Measurements from ENCODE around the gene CCDC88C. TPM values are rescaled to one million over a fixed set of nuclear protein-coding genes. Genes with fewer than 3 reads are reported as not detected.

CCDC88C gene
- polyA plus RNA-seq, 4 donors = 32.6 to 36.2 (median 34.0) TPM

DNA sequence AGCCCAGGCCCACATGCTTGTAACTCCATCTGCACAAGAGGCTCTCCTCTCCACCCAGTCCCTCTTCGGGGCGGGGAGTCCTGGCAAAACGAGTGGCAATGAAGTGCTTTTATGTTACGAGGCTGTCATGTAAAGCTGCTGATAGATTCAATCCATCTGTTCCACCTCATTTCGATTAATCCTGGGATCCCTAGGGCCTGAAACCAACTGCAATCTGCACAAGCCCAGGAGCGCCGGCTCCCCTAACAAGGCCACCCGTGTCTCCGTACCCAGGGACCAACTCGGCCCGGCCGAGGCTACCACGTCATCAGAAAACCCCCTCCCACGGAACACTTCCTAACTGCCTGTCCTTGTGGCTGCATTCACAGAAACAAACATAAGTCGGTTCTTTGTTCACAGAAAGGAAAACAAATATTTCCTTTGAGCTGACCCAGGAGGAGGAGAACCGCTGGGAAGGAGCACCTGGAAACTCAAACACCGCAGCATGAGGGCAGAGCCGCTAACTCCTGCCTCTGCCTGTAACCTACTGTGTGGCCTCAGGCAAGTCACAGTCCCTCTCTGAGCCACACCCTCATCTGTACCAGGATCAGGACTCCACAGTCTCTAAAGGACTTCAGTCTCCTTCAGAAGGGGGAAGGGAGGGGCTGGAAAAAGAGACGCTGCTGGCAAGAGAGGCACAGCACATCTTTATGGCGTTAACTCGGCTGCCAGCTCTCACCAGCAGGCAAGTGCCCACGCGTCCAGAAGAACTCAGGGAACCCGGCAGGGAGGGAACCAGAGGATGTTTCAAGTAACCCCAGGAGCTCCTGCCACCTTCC, 47.8 kb downstream of the CCDC88C start:
- DNase-seq (ENCODE audit: low read depth in 4 of 4, low spot score in 3 of 4) = no peak

DNA sequence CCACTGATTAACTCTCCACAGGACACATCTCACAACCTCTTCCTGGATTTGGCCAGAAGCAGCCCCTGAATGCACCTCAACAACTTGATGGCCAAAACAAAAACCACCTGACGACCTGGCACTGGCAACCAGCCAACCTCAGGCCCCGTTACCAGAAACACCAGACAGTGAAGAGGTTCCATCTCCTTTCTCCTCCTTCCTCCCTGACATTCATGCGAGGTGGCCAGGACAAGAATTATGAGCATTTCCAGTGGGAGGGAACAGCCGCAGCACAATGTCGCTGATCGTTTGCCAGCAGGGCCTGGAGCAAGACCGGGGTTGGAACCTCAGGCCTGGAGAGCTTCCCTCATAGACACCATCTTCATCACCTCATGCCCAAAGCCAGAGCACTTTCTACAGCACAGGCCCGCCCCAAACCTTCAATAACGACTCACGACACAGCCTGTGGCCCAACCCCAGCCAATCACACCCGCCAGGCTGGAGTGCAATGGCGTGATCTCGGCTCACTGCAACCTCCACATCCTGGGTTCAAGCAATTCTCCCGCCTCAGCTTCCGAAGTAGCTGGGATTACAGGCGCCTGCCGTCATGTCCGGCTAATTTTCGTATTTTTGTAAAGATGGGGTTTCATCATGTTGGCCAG, 48.7 kb downstream of the CCDC88C start:
- no peak for DNase-seq (ENCODE audit: low read depth in 4 of 4, low spot score in 3 of 4)

DNA sequence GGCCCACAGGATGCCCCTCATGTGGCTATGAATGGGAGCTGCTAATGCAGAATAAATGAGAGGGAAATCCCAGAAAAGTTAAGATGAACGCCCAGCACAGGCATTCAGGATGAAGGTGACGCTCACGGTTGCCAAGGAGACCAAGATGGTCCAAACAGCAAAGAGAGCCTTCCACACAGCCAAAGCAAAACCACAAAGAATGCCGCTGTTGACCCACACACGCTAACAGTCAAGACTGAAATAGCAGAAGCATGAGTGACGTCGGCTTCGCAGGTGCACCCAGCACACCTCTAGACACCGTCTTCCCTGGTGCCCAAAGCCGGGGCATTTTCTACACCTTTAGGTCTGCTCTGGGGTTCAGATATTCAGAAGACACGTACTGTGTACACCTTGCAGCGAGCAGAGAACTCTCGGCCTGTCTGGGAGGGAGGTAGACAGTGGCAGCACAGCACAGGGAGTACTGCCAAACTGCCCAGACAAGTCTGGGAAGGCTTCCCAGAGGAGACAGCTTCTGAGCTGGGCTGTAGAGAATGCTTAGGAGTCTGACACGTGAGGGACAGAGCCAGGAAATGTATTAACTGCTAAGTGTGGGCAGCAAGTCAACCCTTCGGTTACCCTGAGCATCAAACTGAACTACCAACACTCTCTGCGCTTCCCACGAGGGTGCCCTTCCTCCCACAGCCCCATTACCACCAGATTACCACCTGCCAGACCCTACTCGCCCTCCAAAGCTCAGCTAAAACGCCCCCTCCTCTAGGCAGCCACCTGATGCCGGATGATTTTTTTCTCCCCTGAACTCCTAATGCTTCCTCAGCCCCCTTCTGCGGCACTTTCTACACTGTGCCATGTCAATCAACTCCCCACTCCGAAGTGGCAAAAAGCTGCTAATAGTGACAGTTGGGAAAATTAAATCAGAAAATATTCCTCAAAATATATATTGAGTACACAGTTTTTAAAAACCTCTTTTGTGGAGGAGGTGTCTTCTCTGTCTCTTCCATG, 50.1 kb downstream of the CCDC88C start:
- no peak for DNase-seq (ENCODE audit: low read depth in 4 of 4, low spot score in 3 of 4)

DNA sequence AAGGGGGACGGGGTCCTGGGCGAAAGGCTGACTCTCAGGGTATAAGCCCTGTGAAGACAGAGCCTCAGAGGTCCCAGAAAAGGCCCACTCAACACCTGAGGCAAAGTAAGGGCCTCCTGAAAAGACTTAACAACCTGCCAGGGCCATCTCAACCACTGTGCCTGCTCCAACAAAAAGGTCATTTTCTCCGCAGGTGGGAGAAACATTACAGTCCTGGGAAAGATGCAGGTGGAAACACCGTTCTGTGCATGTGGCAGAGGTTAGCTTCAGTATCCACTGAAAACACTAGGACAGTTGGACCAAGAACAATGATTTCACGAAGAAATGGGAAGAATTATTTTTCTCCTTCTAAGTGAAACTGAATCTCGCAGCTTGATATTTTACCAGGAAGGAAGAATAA, 50.9 kb downstream of the CCDC88C start:
- DNase-seq (ENCODE audit: low read depth in 4 of 4, low spot score in 3 of 4) = no peak

DNA sequence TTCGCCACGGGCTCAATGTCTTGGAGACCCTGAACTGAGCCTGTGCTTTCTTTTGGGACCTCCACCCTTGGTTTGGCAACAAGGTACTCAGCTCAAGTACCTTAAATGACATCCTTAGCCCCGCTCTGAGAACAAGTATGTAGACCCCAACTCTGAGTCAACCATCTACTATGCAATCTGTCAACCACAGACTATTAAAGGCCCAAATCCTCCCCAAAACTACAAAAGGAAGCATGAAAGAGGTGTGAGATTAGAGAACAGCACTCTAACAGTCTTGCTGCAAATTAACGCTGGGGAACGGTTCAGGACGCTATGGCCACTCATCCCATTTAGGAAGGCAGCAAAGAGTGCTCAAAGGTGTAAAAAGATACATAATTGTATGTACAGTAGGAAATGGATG, 52.1 kb downstream of the CCDC88C start:
- no peak for DNase-seq (ENCODE audit: low read depth in 4 of 4, low spot score in 3 of 4)

DNA sequence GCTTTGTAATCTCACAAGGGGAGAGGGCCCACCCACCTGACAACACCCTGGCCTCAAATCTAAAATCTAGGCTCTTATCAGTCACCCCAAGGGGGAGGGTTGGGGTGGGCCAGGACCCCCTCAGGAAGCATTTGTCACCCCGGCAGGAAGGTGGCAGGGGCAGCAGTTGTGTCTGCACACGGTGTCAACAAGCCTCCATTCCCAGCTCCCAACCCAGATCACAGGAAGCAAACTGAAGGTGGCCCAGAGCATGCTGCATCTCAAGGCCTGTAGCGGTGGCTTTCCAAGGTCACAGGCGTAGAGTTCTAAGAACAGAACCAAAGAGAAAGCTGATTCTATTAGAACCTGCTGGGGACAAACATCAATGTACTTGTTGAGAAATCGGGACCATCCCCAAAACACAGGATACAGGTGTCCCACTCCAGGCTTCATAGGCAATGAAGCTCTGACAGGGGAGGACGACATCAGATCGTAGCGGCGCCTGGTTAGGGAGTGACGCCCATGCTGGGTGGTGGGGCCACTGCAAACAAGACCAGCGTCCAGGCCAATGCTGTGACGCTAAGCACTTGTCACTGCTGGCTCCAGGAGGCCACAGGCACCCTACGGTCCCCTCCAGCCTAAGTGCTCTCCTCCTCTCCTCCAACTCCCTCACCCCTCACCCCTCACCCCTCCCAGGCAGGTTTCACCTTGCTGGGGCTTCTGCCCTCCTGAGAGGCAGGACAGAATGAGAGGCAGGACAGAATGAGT, 52.9 kb downstream of the CCDC88C start:
- DNase-seq (ENCODE audit: low read depth in 4 of 4, low spot score in 3 of 4) = no peak

DNA sequence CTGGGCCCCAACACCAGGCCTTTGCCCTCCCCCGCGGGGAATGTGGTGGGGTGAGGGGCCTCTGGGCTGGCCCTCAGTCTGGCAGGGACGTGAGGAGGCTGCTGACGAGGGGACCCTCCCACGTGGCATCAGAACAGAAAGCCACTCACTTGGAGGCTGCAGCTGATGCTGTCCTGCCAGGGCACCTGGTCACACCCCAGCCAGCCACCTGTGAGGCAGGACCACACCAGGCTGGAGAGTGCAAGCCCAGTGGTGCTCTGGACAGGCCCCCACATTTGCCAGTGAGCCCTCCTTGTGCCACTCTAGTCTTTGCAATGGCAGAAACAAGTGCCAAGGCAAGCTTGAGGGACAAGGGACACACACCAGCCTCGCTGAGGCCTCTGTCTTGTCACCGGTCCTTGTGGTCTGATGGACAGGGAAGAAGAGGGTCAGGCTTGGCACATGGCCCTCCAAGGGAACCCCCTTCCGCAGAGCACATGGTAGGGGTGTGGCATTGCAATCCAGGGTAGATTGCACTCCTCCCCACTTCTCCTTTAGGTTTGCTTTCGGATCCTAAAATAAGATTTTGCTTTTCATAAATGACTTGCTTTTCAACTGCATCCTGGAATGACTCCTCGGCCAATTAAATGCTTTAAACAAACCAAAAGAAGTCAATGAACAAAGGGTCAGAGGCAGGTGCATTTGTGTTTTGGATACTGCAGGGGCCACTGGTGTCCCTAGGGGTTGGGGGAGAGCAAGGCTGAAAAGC, 53.7 kb downstream of the CCDC88C start:
- no peak for DNase-seq (ENCODE audit: low read depth in 4 of 4, low spot score in 3 of 4)

DNA sequence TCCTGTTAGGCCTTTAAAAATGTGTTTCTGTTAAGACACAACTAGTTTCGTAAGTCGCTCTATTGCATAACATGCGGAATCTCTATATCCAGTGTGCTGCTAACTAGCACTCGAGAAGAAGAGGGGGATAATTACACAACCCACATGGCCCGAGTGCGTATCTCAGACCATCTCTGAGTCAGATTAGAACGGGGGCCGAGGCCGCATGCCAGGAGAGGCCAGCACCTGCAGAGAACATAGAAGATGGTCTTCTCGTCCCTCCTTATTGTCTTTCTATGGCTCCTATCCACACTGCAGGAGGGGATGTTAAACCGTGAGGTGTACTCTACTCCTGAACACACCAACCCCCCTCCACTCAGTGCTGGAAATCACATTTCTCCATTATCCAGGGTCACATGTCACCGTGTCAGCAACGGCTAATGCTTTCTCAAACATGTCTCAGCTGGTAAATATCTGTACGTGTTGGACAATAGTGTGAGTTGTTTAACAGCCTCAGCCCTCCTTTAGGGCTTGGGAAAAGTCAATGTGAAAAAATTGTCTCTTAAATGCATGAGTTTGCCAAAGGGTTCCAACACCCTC, 56.3 kb downstream of the CCDC88C start:
- no peak for DNase-seq (ENCODE audit: low read depth in 4 of 4, low spot score in 3 of 4)

DNA sequence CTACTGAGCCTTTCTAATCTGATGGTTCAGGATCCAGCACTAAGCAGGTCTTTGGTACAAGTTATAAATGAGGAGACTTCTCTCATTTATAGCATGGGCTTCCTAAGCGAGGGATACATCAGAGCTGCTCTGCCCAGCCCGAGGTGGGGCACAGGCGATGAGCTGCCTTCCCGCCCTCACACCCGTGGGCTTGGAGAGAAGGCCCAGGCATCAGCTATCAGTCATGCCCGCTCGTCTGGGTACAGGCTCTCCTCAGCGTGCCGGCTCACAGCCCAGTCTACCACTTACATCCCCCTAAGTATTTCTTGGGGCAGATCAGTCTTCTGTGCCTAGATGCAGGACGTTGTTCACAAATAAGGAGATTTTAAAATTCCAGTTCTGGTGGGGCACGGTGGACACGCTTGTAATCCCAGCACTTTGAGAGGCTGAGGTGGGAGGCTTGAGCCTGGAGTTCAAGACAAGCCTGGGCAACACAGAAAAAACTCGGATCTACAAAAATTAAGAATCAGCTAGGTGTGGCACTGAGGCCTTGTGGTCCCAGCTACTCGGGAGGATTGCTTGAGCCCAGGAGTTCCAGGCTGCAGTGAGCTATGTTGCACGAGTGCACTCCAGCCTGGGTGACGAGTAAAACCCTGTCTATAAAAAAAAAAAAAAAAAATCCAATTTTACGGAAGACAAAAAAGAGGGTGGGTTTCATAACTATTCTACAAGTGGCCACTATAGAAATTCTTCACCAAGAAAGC, 57.0 kb downstream of the CCDC88C start:
- DNase-seq (ENCODE audit: low read depth in 4 of 4, low spot score in 3 of 4) = no peak

DNA sequence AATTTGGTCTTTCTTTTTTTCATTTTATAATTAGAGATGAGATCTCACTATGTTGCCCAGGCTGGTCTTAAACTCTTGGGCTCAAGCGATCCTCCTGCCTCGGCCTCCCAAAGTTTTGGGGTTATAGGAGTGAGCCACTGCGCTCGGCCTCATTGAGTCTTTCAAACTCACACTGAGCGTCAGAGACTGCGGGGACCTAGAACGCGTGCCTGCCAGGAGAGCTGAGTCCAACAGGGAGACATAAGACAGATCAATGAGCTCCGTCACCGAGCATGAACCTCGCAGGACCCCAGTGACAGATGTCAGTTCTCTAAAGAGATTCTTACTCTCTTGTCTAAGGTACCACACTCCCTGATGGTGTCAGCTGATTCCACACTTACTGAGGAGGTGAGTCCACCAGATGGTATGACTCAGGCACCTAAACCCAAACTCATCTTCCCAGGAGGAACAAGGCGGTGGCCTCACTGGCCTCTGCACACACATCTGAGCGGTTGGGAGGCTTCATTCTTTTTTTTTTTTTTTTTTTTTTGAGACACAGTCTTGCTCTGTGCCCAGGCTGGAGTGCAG, 58.9 kb downstream of the CCDC88C start:
- no peak for DNase-seq (ENCODE audit: low read depth in 4 of 4, low spot score in 3 of 4)

DNA sequence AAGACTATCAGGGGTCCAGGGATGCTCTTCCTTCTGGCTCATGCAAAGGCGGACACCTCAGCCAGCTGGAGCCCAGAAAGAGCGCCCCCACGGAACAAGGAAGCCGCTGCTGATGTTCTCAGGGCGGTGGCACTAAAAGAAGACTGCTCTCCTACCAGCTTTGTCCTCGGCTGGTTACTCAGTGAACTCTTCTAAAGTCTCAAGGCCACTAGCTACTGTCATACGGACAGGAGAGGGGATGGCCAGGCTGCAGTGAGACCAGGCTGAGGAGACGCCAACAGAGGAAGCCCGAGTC, 59.6 kb downstream of the CCDC88C start:
- no peak for DNase-seq (ENCODE audit: low read depth in 4 of 4, low spot score in 3 of 4)

DNA sequence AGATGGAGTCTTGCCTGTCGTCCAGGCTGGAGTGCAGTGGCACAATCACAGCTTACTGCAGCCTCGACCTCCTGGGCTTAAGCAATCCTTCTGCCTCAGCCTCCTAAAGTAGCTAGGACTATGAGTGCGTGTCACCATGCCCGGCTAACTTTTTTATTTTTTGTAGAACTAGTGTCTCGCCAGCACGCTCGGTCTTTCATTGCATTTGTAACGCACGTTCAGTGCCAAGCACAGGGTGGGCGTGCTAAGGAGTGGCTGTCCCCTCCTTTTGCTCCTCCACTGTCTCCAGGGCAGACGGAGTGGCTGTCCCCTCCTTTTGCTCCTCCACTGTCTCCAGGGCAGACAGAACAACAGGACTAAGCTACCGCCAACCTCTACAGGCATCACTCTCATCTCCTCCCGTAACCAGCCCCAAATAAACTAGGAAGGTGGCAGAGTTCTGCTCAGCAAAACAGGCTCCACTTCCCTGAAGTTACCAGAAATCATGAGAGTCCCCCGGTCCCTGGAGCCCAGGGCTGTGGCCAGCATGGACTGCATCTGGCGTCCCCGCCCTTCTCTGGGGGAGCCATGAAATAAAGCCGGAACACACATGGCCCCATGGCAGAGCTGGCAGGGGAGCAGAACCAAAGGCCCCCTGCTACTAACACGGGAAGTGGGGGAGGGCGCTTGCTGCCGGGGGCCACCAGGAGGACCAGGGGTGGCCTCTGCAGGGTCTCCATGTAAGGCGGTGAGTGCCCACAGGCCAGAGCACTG, 60.2 kb downstream of the CCDC88C start:
- DNase-seq (ENCODE audit: low read depth in 4 of 4, low spot score in 3 of 4) = no peak

DNA sequence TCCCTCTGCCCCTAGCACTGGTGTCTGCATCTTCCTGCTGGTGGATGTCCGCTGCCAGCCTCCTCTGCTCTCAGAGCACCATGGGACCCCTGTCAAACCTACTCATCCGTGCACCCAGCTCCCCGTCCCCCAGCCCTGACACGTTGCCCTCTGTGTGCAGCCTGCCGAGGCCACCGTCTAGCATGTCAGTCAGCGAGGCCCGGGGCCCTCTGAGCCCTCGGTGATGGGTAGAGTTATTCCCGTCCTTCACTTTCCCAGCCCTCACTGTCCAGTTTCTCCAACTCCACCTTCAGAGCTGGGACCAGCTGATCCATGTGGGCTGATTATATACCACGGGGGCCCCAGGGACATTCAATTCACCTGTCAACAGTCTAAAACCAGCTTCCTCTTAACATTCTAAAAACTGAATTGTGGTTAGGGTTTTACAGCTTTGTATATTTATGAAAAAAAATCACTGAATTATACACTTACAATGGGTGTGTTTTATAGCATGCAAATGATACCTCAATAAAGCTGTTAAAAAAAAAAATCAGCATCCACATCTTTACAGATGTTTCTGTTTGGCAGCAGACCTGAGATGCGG, 61.3 kb downstream of the CCDC88C start:
- no peak for DNase-seq (ENCODE audit: low read depth in 4 of 4, low spot score in 3 of 4)

DNA sequence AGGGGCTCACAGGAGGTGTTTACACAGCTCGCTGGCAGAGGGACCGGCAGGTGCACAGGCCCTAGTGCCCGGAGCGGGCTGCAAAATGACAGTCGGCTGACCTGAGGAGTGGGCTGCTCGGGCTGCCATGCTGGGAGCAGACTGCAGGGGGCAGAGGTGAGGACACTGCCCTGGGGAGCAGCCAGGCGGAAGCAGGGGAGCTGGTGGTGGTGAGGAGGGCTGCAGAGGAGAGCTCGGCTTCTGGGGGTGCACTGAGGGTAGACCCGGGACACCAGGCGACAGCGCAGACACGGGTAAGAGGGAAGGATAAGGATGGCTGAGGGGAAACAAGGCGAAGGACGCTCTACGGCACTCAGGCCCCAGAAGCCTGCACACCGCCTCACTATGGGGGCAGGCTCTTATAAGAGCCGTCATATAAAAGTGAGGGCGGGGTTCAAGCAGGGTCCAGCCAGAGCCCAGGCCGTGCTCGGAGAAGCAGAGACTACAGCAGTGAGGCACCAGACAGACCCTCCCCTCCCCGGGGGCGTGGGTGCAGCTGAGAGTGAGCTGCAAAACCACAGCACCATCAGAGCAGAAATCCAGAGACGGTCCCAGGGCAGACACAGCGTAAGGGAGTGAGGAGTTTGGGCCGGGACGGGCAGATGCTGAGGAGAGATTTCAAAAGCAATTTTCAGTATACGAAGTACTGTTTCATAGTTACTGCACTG, 62.5 kb downstream of the CCDC88C start:
- no peak for DNase-seq (ENCODE audit: low read depth in 4 of 4, low spot score in 3 of 4)

DNA sequence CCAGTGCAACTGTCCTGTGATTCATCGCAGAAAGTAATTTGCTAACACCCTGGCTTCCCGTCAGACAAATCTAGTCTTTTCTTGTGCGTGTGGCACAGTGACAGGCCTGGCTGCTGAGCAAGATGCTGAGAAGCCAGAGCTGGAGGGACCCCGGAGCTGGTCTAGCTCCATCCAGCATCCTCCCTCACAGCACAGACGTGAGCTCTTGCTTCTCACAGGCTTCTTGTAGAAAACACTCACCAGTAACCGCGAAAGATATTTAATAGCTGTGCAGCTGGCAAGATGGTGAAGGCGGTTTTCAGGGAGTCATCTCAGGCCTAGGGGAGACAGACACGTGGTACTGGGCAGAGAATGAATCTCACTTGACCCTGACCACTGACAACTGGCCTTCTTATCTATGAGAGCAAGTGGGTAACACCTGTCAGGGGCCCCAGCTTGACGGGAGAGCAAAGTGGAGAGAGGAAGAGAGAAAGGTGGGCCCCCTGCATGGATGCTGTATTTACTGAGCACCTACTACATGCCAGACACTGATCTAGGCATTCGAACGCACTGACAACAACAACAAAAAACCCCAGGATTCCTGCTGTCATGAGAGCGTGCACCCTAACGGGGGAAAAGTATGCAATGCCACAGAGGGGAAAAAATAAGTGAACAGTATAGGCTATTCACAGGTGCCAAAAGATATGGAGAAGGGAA, 63.3 kb downstream of the CCDC88C start:
- DNase-seq (ENCODE audit: low read depth in 4 of 4, low spot score in 3 of 4) = no peak
